Activated naive CD4-positive, alpha-beta T cell treated with anti-CD3 and anti-CD28 coated beads, Interleukin-2, amount 10 ng/mL, durations not matched to agents 7 days and 5 days (primary cell): ENCODE results near the gene CEP72.

ENCODE experiments used
- CTCF ChIA-PET: fragments of 350-600 bp; sonication (Branson Sonifier 250); formaldehyde crosslinking; loops from one replicate; lab custom pipeline; 2021; ENCODE audit warnings: antibody characterized with exemption; lab: Charles Lee
- DNase-seq: peaks from one replicate; pipeline ENCODE4 v3.0.0-alpha.2; 2020
- H3K27ac Mint-ChIP-seq: one replicate; pipeline ENCODE4 v1.8.0; 2021; ENCODE audit warnings: mild to moderate bottlenecking, moderate library complexity, mixed read lengths
- H3K27me3 Mint-ChIP-seq: one replicate; pipeline ENCODE4 v1.8.0; 2021; ENCODE audit warnings: mild to moderate bottlenecking, mixed read lengths
- H3K36me3 Mint-ChIP-seq: one replicate; pipeline ENCODE4 v1.8.0; 2021; ENCODE audit warnings: mixed read lengths
- H3K4me1 Mint-ChIP-seq: one replicate; pipeline ENCODE4 v1.8.0; 2021; ENCODE audit warnings: mixed read lengths
- H3K4me3 Mint-ChIP-seq: one replicate; pipeline ENCODE4 v1.8.0; 2021; ENCODE audit warnings: mild to moderate bottlenecking, moderate library complexity, mixed read lengths
- H3K9me3 Mint-ChIP-seq: one replicate; pipeline ENCODE4 v1.8.0; 2021; ENCODE audit warnings: mixed read lengths

CEP72 gene

DNA sequence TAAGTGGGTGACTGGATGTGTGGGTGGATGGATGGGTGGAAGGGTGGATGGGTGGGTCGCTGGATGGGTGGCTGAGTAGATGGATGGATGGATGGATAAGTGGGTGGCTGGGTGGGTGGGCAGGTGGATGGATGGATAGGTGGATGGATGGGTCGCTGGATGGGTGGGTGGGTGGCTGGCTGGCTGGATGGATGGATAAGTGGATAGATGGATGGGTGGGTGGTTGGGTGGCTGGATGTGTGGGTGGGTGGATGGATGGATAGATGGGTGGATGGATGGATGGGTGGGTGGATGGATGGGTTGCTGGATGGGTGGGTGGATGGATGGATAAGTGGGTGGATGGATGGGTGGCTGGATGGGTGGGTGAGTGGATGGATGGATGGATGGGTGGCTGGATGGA lies 27.3 kb upstream of the CEP72 start:
- H3K4me1 Mint-ChIP-seq = no peaks in the 10 kb centered on the region
- H3K27ac Mint-ChIP-seq = no peak overlapping the region
- no peak for DNase-seq
- H3K9me3 Mint-ChIP-seq = peaks cover 4% of the 10 kb centered on the region
- H3K4me3 Mint-ChIP-seq = no peak overlapping the region
- no peaks in the 10 kb centered on the region for H3K36me3 Mint-ChIP-seq
- peaks cover 57% of the 10 kb centered on the region for H3K27me3 Mint-ChIP-seq
- CTCF ChIA-PET = no interaction called here

DNA sequence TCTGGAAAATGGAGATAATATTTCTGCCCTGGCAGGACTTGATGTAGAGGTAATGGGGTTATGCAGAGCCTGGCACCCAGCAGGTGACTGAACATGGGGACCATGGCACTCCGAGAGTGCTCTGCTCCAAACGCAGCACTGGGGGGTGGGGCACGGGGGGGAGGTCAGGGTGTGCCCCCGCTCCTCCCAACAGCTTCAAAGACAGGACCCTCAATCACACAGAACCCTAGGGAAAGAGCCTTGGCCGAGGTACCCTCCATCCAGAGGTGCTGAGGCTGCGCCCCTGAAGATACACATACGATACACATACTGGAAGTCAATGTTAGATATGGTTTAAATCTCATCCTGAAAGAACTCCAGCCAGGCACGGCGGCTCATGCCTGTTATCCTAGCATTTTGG lies 26.6 kb upstream of the CEP72 start:
- Mint-ChIP-seq H3K27me3 (peaks cover 51% of the 10 kb centered on the region), H3K4me3 (no peak overlapping the region), H3K4me1 (no peaks in the 10 kb centered on the region), H3K36me3 (no peaks in the 10 kb centered on the region), H3K27ac (no peak overlapping the region), H3K9me3 (peaks cover 4% of the 10 kb centered on the region)
- DNase-seq = no peak
- CTCF ChIA-PET = no interaction called here

DNA sequence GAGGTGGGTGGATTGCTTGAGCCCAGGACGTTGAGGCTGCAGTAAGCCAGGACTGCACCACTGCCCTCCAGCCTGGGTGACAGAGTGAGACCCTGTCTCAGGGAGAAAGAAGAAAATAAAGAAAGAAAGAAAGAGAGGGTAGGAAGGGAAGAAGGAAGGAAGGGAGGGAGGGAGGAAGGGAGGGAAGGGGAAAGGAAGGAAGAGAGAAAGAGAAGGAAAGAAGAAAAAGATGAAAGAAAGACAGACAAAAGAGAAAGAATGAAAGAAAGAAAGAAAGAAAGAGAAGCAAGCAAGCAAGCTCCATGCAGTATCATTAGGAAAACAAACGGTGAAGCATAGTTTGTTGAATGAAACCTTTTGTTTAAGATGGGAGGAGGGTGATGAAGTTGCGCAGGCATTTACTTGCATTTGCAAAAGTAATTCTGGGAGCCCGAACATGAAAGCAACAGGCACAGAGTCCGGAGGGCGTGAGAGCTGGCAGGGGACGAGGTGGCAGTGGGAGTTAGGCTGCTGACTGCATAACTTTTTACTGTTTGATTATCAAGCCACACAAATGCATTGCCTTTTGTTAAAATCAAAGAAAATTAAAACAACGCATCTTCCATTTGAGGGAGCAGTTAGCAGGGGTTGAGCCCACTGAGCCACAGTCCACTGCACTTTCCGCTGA lies 26.0 kb upstream of the CEP72 start:
- Mint-ChIP-seq H3K27ac (no peak overlapping the region), H3K36me3 (no peaks in the 10 kb centered on the region), H3K27me3 (peaks cover 50% of the 10 kb centered on the region), H3K4me3 (no peak overlapping the region), H3K9me3 (peaks cover 4% of the 10 kb centered on the region), H3K4me1 (no peaks in the 10 kb centered on the region)
- no peak for DNase-seq
- CTCF ChIA-PET = no interaction called here

DNA sequence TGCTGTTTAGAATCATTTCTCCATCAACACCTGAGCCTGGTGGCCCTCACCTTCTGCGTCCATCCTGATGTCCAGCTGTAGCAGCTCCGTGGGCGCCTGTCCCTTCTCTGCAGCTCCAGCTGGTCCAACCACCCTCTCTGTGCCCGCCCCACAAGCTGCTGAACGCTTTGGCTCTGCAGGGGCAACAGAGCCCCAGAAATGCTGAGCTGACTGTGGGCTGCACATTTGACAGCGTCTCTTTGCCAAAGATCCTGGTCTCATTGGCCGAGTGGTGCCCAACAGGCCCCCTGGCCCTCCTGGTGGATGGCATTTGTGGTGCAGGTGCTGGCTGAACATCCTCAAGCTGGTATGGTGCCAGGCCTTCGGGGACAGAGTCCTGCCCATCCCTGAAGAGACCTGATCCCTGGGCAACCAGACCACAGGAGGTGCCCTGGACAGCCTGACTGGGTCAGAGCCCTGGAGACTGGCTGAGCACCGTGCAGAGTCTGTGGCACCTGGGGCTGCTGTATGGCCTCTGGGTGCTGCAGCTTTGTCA lies 25.3 kb upstream of the CEP72 start:
- Mint-ChIP-seq H3K4me1 (no peaks in the 10 kb centered on the region), H3K9me3 (peaks cover 4% of the 10 kb centered on the region), H3K27ac (no peak overlapping the region), H3K4me3 (no peak overlapping the region), H3K27me3 (peaks cover 51% of the 10 kb centered on the region), H3K36me3 (no peaks in the 10 kb centered on the region)
- no peak for DNase-seq
- CTCF ChIA-PET = no interaction called here

DNA sequence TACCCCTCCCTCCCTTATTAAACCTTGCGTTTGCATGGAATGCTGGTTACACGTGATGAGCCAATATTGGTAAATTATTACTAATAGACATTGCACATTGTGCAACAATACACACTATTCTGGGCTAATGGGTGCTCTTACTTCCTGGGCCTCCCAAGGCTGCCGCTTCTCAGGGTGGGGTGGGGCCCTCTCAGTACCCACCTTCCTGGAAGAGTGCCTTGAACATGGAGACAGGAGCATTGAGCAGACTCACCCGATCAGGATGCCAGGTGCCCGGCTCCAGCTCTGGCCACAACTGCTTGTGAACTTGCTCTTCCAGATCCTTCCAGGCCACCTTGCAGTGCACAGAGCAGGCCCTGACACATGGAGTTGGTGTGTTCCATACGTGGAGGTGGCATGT lies 24.7 kb upstream of the CEP72 start:
- no peak overlapping the region for H3K4me3 Mint-ChIP-seq
- no peaks in the 10 kb centered on the region for H3K4me1 Mint-ChIP-seq
- peaks cover 4% of the 10 kb centered on the region for H3K9me3 Mint-ChIP-seq
- H3K36me3 Mint-ChIP-seq = no peaks in the 10 kb centered on the region
- peaks cover 52% of the 10 kb centered on the region for H3K27me3 Mint-ChIP-seq
- no peak for DNase-seq
- CTCF ChIA-PET = no interaction called here
- no peak overlapping the region for H3K27ac Mint-ChIP-seq

DNA sequence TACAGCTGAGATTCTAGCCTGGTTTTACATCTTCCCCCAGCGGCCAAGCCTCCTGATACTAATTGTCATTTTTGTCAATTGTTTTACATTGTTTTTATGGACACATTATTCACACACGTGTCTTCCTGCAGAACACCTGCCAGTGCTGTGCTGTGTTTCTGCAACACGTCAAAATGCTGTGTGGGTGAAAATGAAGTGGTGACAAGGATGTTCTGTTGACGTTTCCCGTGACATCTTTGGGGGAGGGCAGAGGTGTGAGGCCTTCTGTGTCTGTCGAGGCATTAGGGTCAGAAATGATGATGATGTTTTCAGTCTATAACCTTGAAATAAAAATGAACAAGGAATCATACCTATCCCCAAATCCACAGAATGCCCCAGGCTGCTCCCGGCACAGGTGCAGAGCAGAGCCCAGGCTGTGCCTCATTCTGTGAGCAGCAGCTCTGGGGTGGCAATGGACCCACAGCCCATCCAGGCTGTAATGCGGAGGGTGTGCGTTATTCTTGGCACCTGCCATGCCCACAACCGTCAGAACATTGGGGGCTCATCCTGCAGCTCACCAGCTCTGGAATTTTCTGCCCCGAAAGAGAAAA lies 23.6 kb upstream of the CEP72 start:
- Mint-ChIP-seq H3K27me3 (peaks cover 56% of the 10 kb centered on the region), H3K4me1 (no peaks in the 10 kb centered on the region), H3K4me3 (no peak overlapping the region), H3K36me3 (no peaks in the 10 kb centered on the region), H3K27ac (no peak overlapping the region), H3K9me3 (peaks cover 4% of the 10 kb centered on the region)
- DNase-seq = no peak
- CTCF ChIA-PET = no interaction called here

DNA sequence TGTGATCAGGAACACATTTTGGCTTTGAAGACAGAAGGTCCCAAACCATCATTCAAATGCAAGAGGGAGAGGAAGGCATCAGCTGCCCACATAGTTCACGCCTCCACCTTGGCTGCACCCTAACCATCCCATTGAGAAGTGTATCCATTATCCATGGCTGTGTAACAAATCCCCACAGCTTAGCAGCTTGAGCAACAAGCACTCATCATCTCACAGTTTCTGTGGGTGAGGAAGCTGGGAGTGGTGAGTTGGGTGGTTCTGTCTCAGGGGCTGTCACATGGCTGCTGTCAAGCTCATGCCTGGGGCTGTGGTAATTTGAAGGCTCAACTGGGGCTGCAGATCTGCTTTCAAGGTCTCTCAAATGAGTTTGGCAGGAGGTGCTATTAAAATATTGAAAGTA lies 23.0 kb upstream of the CEP72 start:
- H3K27ac Mint-ChIP-seq = no peak overlapping the region
- H3K4me3 Mint-ChIP-seq = no peak overlapping the region
- H3K27me3 Mint-ChIP-seq = peaks cover 62% of the 10 kb centered on the region
- H3K9me3 Mint-ChIP-seq = peaks cover 4% of the 10 kb centered on the region
- no peaks in the 10 kb centered on the region for H3K4me1 Mint-ChIP-seq
- CTCF ChIA-PET = no interaction called here
- H3K36me3 Mint-ChIP-seq = no peaks in the 10 kb centered on the region
- no peak for DNase-seq

DNA sequence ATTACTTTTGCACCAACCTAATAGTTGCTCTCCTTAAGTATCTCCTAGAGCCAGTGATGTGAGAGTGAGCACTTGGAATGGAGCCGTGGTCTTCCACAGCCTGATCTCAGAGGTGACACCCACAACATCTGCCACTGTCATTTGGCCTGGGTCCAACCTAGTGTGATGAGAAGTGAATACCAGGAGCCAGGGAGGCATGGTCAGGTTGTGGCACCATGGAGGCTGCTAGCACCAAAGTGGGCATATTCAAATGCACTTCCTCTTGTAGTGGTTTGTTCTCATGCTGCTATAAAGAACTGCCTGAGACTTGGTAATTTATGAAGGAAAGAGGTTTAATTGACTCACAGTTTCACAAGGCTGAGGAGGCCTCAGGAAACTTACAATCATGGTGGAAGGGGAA lies 22.6 kb upstream of the CEP72 start:
- Mint-ChIP-seq H3K27ac (no peak overlapping the region), H3K4me1 (no peaks in the 10 kb centered on the region), H3K4me3 (no peak overlapping the region), H3K27me3 (peaks cover 66% of the 10 kb centered on the region), H3K9me3 (peaks cover 4% of the 10 kb centered on the region), H3K36me3 (no peaks in the 10 kb centered on the region)
- DNase-seq = no peak
- CTCF ChIA-PET = no interaction called here

DNA sequence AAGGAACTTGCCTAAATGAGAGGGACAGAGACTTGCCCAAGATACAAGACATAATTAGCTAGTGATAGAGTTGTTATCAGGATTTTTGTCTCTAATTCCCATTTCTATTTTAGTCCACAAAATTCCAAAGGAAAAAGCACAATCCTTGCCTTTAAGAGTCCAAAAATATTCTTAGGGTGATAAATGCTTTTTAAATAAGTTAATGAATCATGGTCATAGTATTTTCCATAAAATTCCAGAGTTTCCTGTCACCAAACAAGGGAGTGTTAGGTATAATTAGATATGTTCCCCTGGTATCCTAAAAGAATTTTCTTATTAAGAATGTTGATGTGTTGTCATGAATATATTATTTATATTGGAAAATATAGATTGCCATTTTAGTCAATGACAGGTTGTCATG lies 21.8 kb upstream of the CEP72 start:
- H3K4me1 Mint-ChIP-seq = no peaks in the 10 kb centered on the region
- CTCF ChIA-PET = no interaction called here
- H3K36me3 Mint-ChIP-seq = no peaks in the 10 kb centered on the region
- no peak overlapping the region for H3K4me3 Mint-ChIP-seq
- peaks cover 4% of the 10 kb centered on the region for H3K9me3 Mint-ChIP-seq
- H3K27me3 Mint-ChIP-seq = peaks cover 71% of the 10 kb centered on the region
- DNase-seq = no peak
- no peak overlapping the region for H3K27ac Mint-ChIP-seq

DNA sequence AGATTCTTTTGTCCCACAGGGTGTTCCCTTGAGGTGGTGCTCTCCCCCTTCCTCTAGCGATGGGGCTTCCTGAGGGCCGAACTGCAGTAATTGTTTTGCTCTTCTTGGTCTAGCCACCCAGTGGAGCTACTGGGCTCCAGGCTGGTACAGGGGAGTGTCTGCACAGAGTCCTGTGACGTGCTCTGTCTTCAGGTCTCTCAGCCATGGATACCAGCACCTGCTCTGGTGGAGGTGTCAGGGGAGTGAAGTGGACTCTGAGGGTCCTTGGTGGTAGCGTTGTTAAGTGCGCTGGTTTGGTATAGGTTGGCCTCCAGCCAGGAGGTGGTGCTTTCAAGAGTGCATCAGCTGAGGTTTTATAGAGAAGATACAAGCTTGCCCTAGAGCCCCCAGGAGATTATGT lies 20.4 kb upstream of the CEP72 start:
- no peaks in the 10 kb centered on the region for H3K36me3 Mint-ChIP-seq
- peaks cover 4% of the 10 kb centered on the region for H3K9me3 Mint-ChIP-seq
- DNase-seq = no peak
- H3K4me1 Mint-ChIP-seq = no peaks in the 10 kb centered on the region
- CTCF ChIA-PET = no interaction called here
- H3K27ac Mint-ChIP-seq = no peak overlapping the region
- H3K4me3 Mint-ChIP-seq = no peak overlapping the region
- H3K27me3 Mint-ChIP-seq = peaks cover 66% of the 10 kb centered on the region

DNA sequence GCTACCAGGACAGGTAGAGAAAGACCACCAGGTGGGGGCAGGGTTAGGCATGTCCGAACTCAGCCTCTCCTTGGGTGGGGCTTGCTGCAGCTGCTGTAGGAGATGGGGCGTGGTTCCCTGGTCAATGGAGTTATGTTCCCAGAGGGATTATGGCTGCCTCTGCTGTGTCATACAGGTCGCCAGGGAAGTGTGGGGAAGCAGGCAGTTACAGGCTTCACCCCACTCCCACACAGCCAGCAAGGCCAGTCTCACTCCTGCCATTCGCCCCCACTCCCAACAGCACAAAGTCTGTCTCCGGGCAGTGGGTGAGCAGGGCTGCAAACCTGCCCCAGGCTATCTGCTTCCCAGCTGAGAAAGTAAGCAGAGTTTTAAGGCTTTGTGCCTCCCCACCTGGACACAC lies 20.0 kb upstream of the CEP72 start:
- H3K4me3 Mint-ChIP-seq = no peak overlapping the region
- CTCF ChIA-PET = no interaction called here
- no peaks in the 10 kb centered on the region for H3K36me3 Mint-ChIP-seq
- no peaks in the 10 kb centered on the region for H3K4me1 Mint-ChIP-seq
- no peak for DNase-seq
- no peak overlapping the region for H3K27ac Mint-ChIP-seq
- H3K9me3 Mint-ChIP-seq = peaks cover 4% of the 10 kb centered on the region
- H3K27me3 Mint-ChIP-seq = peaks cover 68% of the 10 kb centered on the region

DNA sequence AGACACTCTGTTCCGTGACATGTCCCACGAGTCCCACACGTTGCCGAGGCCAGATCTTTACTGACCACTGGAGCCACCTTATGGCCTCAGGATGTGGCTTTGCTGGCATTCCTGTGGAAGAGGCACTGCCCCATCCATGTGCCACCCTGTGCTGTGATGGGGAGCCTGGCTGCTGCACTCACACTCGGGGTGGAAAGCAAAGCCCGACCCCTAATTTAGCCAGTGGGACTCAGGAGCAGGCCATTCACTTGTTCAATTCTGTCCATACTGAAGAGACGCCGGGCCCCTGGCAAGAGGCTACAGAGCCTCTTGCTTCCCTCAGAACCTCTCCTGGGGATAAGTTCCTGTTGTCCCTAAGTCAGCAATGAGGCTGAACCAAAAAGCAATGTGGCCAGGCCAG lies 18.6 kb upstream of the CEP72 start:
- Mint-ChIP-seq H3K4me1 (peaks cover 3% of the 10 kb centered on the region), H3K4me3 (no peak overlapping the region), H3K36me3 (no peaks in the 10 kb centered on the region), H3K9me3 (peaks cover 4% of the 10 kb centered on the region), H3K27me3 (peaks cover 78% of the 10 kb centered on the region), H3K27ac (no peak overlapping the region)
- CTCF ChIA-PET = no interaction called here
- DNase-seq = no peak

DNA sequence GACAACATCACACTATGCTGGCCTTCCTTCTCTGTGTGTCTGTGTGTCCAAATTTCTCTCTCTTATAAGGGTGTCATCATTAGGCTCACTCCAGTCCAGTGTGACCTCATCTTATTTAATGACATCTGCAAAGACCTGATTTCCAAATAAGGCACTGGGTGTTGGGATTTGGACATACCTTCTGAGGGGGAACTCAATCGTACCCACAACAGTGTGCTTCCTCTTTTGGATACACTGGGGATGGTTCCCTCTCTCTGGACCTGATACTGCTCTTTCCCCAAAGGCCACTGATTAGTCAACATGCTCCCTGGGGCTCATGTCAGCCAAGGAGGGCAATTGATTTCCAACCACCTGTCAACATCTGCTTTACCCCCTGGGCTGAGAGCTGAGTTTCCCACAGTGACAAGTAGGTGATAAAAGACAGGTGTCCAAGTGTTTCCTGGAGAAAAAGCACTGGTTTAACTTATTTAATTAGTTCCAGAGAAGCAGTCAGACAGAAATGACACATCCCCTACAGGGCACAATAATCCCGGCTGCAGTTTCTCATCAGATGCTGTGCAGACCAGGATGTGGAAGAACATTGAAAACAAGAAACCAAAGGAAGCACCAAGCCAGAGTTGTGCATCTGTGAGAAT lies 17.8 kb upstream of the CEP72 start:
- DNase-seq = no peak
- H3K36me3 Mint-ChIP-seq = no peaks in the 10 kb centered on the region
- peaks cover 3% of the 10 kb centered on the region for H3K4me1 Mint-ChIP-seq
- H3K9me3 Mint-ChIP-seq = peaks cover 4% of the 10 kb centered on the region
- CTCF ChIA-PET = no interaction called here
- peaks cover 76% of the 10 kb centered on the region for H3K27me3 Mint-ChIP-seq
- H3K4me3 Mint-ChIP-seq = no peak overlapping the region
- no peak overlapping the region for H3K27ac Mint-ChIP-seq

DNA sequence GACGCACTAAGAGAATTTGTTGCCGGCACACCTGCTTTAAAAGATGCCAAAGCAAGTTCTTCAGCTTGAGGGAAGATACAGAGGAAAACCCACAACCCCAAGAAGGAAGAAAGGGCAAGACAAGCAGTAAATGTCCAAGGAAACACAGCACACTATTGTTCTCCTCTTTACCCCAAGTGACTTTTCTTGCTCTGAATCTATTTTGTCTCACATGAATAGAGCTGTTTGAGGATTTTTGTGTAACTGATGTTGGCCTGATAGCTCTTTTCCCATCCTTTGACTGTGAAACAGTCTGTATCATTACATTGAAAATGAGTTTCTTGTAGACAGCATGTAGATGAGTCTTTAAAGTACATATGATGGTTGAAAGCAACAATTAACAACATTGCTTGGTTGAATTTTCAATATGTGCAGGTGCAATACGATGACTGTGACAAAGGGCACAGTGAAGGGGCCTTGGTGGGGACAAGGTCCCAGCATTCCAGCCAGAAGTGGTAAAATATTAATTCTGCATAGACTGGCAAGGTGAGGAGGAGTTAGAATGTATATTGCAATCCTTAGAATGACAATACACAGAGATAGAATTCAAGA lies 16.8 kb upstream of the CEP72 start:
- DNase-seq = no peak
- H3K27ac Mint-ChIP-seq = no peak overlapping the region
- H3K4me3 Mint-ChIP-seq = no peak overlapping the region
- CTCF ChIA-PET = no interaction called here
- no peaks in the 10 kb centered on the region for H3K36me3 Mint-ChIP-seq
- H3K9me3 Mint-ChIP-seq = no peaks in the 10 kb centered on the region
- peaks cover 3% of the 10 kb centered on the region for H3K4me1 Mint-ChIP-seq
- peaks cover 79% of the 10 kb centered on the region for H3K27me3 Mint-ChIP-seq
